H1 (cell line): ENCODE results near the gene FRY.

Source experiments
- CTCF ChIP-seq, 3 experiments: IDR thresholded peaks; 1 replicate in 2 of 3; 2 replicates in 1 of 3; pipeline versions ENCODE4 v1.5.1 to v1.6.1; 2011; ENCODE audit warnings: low read length in 3 of 3, mild to moderate bottlenecking in 3 of 3, inconsistent platforms in 2 of 3, low read depth in 1 of 3, moderate library complexity in 1 of 3; ENCODE audit not compliant: insufficient read depth in 1 of 3; ENCODE audit errors: control extremely low read depth in 1 of 3
- POLR2A ChIP-seq, 2 experiments: IDR thresholded peaks; 1 replicate in 1 of 2; 2 replicates in 1 of 2; pipeline ENCODE4 v1.6.1; 2011; ENCODE audit warnings: low read depth in 2 of 2, low read length in 2 of 2, mild to moderate bottlenecking in 2 of 2; ENCODE audit errors: control extremely low read depth in 1 of 2
- ZNF274 ChIP-seq: IDR thresholded peaks from 2 replicates; pipeline ENCODE4 v1.7.0; 2012; ENCODE audit warnings: low read length, borderline replicate concordance; ENCODE audit errors: extremely low read depth

DNA sequence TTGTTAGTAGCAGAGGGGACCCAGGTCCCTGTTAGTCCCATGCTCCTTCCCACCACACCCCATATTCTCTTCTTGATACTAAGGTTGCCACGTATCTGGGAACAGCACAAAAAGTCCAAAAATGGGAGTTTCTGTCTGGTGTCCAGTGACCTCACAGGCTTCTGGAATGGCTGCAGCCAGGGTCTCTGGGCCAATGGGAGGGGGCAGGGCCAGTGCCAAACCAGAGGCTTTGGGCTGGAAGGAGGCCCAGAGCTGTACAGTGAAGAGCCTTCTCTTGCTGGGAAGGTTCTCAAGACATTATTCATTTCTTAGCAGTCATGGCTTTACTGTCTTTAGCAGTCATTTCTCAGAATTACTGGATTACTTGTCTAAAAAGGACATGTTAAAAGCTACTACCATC is 119.2 kb downstream of the FRY start:
- TF ChIP-seq CTCF (IDR thresholded peaks at IDR 0.05; ENCODE audit: control extremely low read depth in 1 of 3, insufficient read depth in 1 of 3, low read depth in 1 of 3, low read length in 3 of 3) (no peak), POLR2A (IDR thresholded peaks at IDR 0.05; ENCODE audit: control extremely low read depth in 1 of 2, low read depth in 2 of 2, low read length in 2 of 2) (no peak), ZNF274 (no peak)
